CD4-positive, alpha-beta T cell treated with Interferon gamma for 1 hour (primary cell): ENCODE measurements around the gene DDX19B.
"Not testable (repeated sequence)": the region's sequence is repeated elsewhere in the genome, so short reads cannot be mapped to it uniquely, and the experiment has no call there.

Experiments used
- DNase-seq: peaks from one replicate; pipeline ENCODE4 v3.0.0-alpha.2; 2020

The DDX19B gene

DNA sequence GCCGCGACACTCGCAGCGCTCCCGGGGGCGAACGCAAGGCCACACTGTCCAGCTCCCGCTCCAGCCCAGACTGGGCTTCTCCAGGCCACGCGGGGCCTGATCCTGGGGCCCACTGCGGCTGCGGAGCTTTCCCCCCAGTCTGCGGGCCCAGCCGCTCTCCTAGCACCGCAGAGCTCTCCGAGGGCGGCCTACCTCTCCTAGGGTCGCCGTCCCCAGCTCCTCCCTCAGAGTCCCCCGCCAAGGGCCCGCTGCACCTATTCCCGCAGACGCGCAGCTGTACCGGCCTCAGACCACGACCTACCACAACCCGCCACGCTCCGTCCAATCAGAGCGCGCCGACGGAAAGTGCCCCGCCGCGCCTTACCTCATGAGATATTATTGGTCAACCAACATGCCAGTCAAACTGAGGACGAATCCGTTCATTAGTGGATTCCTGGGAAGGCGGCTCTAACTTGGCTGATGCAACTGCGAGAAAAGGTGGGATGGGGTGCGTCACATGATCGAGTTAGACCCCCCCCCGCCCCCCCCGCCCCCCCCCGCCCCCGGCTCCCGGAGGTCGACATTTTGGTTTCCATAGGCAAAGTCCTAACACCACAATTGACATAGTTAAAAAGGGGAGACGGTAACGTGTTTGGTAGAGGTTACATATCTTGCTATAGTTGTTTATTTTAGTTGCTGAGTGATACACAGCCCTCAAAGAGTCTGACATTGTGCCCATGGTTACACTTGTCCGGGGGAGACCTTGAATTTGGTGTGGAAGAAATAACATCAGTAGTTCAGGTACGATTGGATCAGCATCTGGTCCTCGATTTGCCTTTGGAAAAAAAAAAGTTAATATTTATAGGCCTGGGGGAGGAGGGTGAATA is 9.5 kb upstream of the DDX19B start, which contains the start of gene AARS1:
Gene AARS1 (minus strand): TSS at position 278 of the 866 bp plus-strand sequence. CDS start 6,743 bp downstream, outside the sequence.
- DNase-seq, result peak; percentile 97

DNA sequence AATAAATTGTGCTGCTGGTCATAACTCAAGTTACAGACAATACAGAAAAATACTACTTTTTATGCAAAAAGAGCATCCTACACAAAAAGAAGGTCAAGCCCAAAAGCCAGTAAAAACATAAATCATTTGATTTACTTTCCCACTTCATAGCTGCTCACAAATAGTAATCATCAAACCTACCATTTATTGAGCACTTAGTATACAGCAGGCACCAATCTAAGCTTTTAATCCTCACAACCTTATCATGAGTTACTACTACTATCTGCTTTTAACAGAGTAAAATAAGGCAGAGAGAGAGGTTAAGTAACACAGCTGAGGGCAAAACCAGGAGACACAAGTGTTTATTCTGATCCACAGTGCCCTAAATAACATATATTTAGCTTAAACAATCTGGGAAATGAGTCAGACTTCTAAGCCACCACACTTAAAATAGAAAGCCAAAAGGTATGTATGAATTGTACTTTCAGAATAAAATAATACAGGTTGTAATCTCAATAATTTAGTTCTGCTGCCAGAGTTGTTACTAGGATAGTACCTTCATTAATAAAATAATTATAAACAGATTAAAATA is 8.0 kb upstream of the DDX19B start:
- DNase-seq, result no peak

DNA sequence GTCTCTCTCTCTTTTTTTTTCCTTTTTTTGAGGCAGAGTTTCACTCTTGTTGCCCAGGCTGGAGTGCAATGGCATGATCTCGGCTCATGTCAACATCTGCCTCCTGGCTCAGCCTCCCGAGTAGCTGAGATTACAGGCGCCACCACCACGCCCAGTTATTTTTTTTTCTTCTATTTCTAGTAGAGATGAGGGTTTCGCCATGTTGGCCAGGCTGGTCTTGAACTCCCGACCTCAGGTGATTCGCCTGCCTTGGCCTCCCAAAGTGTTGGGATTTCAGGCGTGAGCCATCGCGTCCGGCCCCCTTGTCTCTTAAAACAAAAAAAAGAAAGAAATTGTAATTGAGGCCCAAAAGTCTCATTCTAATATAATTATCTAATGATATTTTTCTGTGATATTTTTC is 6.8 kb upstream of the DDX19B start:
- DNase-seq, result not testable (repeated sequence)

DNA sequence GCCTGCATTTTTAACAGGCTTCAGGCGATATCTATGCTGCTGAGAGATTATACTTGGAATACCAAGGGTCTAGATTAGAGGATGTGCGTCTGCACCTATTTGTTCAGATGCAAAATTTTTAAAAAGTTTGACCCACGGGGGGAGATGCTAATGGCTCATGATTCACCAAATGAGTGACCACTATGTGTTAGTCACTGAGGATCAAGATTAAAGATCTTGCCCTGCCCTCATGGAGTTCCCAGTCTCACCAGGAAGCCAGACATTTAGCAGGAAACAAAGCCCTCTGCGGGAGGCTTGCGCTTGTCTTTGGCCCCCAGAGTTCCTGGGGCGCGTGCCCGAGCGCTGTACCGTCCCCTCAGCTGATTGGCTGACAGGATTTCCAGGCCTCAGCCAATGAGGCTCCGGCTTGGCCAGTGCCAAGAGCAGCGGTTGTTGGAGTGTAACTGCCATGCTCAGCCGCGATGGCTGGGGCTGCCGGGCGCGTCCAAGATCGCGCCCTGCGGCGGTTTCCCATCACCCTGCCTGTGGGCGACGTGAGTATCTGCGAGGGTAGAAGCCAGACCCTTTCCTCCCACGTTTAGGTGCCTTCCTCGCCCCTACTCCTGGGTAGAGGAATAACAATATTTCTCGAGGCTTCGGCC is 4.5 kb upstream of the DDX19B start:
- DNase-seq, result no peak

DNA sequence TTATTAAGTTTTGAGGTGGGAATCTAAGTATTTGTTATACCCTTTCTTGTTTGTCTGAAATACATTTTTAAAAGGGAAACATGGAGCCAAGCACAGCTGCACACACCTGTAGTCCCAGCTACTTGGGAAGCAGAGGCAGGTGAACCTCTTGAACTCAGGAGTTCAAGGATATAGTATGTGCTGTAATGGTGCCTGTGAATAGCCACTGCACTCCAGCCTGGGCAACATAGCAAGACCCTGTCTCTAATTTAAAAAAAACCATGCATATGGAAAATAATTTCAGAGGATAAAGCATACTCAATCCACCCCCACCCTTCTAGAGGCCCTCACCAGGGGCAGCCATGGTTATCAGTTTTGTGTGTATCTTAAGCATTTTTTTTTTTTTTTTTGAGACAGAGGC is 3.4 kb upstream of the DDX19B start:
- DNase-seq, result no peak

DNA sequence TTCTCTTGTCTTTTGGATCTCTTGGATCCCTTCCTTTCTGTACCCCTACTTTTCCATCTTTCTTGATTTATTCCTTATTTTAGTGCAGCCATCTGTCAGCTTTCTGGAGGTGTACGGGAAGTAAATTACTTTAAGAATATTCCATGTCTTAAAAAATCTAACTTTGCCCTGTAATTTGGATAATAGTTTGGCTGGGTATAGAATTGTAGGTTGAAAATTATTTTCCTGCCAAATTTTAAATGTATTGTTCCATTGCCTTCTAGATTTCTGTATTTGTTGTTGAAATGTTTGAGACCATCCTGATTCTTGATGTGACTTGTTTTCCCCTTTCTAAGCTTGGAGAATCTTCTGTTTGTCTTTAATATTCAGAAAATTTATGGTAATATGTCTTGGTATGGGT is 2.1 kb downstream of the DDX19B start:
- no peak for DNase-seq

DNA sequence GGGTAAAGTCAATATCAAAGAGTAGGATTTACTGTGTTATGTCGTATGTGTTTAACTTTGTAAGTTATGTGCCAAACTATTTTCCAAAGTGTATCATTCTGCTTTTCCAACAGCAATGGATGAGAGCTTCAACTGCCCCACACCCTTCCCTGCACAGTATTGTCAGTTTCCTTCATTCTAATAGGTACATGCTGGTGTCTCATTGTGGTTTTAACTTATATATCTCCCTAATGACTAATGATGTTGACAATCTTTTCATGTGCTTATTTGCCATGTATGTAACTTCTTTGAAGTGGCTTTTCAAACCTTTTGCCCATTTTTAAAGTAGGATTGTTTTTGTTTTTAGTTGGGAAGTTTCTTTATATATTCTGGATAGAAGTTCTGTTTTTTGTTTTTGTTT is 3.8 kb downstream of the DDX19B start:
- DNase-seq, result no peak

DNA sequence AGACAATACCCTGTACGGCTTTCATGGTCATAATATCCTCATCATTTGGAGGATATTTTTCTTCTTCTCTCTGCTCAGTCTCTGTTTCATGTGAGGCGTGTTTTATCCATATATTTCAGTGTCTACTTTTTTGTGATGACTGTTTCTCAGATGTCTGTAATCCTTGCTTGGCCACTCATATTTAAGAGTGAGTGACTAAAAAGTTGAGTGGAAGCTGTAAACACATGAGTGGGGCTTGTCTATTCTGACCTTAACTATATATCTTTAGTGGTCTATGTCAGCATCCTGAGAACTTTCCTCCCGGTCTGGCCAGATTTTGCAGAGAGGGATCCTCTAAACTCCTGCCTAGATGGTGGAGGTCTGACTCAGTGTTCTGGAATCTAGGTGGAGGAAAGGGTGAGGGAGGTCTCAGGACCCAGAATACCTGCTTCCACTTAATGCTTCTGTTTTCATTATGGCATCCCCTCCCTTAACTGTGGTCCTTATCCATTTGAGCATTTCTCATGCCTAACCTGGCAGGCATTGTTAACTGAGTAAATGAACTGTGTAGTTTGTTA is 6.0 kb downstream of the DDX19B start:
- no peak for DNase-seq

DNA sequence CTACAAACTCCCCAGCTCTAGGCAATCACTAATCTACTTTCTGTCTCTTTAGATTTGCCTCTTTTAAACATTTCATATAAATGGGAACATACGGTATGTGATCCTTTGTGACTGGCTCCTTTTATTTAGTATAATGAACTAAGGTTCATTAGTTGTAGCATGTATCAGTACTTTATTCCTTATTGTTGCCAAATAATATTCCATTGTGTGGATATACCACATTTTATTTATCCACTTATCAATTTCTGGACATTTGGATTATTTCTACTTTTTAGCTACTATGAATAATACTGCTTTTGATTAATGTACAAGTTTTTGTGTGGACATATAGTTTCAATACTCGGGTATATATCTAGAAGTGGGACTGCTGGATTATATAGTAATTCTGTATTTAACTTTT is 7.9 kb downstream of the DDX19B start:
- no peak for DNase-seq

DNA sequence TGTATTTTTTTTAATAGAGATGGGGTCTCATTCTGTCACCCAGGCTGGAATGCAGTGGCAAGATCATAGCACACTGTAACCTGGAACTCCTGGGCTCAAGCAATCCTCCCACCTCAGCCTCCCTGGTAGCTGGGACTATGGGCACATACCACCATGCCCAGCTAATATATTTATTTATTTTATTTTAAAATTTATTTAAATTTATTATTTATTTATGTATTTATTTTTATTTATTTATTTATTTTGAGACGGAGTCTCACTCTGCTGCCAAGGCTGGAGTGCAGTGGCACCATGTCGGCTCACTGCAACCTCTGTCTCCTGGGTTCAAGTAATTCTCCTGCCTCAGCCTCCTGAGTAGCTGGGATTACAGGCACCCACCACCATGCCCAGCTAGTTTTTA is 8.7 kb downstream of the DDX19B start:
- not testable (repeated sequence) for DNase-seq

DNA sequence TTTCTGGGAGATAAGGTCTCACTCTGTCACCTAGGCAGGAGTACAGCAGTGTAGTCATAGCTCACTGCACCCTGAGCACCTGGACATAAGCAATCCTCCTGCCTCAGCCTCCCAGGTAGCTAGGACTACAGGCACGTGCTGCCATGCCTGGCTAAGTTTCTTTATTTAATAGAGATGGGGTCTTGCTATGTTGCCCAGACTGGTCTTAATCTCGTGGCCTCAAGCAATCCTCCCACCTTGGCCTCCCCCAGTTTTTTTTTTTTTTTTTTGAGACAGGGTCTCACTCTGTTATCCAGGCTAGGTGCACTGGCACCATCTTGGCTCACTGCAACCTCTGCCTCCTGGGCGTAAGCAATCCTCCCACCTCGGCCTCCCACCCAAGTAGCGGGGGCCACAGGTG is 21.1 kb downstream of the DDX19B start:
- no peak for DNase-seq

DNA sequence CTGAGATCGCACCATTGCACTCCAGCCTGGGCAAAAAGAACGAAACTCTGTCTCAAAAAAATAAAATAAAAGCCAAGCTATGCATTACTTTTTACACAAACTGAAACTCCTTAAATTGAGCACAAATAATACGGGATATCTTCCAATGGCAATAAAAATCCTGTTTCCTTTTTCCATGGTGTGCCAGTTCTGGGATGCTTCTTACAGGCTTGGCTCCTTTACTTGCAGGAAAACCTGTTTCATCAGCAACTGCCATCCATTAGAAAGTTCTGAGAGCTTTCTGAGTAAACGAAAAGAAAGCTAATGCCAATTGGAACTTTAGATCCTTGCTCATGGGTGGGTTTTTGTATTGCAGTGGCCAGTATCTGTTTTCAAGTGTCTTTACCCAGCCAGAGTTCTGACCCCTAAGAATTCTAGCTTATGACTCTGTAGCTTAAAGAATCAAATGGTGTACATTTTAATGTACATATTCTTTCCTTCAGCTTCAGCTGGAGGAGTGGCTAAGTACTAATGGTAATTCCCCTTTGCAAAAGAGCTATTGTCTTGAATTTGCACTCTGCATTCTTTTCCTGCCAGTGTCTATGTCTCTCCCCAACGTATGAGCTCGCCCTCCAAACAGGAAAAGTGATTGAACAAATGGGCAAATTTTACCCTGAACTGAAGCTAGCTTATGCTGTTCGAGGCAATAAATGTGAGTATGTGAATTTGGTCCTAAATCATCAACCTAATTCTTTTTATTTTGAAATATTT is 26.2 kb downstream of the DDX19B start:
- DNase-seq, result no peak

DNA sequence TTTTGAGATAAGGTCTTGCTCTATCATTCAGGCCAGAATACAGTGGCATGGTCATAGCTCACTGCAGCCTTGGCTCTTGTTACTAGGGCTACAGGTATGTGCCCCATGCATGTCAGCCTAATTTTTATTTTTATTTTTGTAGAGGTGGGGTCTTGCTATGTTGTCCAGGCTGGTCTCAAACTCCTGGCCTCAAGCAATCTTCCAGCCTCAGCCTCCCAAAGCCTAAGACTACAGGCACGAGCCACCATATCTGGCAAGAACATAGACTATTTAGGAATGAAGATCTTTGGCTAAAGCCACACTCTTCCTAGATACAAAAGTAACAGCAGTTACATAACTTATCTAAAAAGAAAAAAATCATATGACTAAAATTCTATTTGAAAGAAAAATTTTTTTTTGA is 32.1 kb downstream of the DDX19B start:
- no peak for DNase-seq

DNA sequence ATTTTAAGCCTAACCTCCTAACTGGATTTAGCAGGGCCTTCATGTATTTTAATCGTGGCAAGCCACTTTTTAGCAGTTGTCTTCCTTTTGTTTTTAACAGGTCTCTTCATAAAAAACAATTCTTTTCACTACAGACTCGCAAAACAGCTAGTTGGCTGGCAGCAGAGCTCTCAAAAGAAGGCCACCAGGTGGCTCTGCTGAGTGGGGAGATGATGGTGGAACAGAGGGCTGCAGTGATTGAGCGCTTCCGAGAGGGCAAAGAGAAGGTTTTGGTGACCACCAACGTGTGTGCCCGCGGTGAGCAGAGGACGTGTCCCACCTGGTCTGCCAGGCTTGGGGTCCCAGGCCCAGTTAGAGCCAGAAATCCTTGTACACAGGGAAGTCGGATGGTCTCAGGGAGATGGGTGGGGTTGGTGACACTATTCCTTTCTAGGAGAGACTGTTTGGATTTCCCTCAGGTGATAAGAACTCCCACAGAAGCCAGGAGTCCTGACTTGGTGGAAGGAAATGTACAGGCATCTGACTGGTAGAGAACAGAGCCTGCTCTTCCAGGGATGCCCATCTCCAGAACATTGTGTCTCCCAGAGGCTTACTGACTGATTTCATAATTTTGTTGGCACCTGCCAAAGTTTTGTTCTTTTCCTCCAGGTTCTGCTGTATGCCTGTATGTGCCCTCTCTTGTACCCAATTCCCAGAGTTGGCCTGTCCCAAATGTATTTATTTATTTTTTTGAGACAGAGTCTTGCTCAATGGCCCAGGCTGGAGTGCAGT is 32.8 kb downstream of the DDX19B start:
- DNase-seq, result no peak

DNA sequence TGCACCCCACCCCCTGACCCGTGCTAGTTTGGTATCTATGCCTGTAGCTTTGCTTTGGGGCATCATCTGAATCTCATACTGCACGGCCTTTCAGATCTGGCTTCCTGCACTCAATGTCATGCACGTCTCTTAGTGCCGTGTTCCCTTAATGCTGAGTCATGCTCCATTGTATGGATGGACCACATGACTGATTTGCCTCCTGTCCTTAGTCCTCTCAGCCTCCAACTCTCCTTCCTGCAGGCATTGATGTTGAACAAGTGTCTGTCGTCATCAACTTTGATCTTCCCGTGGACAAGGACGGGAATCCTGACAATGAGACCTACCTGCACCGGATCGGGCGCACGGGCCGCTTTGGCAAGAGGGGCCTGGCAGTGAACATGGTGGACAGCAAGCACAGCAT is 33.7 kb downstream of the DDX19B start:
- not testable (repeated sequence) for DNase-seq

DNA sequence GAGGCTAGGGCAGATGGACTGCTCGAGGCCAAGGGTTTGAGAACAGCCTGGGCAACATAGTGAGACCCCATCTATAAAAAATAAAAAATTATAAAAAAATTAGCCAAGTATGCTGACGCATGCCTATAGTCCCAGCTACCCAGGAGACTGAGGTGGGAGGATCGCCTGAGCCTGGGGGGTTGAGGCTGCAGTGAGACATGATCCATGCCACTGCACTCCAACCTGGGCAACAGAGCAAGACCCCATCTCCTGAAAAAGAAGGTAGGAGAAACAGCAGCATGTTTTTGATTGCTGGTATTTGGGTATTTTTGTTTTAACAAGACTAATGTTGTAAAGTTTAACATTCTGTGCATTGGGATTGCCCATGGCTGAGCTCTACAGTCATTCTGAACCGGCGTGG is 38.8 kb downstream of the DDX19B start:
- no peak for DNase-seq

DNA sequence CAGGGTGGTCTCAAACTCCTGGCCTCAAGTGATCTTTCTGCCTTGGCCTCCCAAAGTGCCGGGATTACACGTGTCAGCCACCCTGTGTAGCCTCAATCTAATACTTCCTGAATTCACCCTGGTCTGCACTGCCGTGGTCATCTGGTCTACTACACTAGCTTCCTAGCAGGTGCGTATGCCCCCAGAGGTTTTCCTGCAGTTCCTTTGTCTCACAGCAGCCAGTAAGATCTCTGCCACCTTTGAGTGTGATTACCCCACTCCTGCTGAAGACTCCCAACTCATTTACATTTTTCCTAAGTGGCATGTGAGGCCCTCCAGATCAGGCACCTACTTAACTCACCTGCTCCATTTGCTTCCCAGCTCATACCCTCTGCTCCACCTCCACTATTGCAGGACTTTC is 42.6 kb downstream of the DDX19B start:
- DNase-seq, result no peak

DNA sequence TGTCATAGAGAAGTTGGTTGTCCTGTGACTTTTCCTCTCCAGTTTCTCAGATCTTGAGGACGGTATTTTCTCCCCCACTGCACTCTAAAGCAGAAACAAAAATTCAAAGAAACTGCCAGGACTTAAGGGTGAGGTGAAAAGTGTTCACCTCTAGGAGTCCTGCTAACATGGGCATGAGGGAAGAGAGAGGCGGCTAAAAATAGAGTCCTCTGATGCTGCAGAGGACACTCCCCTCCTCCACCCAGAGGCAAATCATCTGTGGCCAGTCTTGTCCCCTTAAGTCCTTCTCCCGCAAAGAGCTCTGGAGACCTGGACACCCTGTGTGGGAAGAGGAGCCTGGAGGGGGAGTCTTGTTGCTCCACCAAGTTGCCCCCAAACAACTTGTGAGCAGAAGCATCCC is 43.0 kb downstream of the DDX19B start:
- DNase-seq, result no peak

DNA sequence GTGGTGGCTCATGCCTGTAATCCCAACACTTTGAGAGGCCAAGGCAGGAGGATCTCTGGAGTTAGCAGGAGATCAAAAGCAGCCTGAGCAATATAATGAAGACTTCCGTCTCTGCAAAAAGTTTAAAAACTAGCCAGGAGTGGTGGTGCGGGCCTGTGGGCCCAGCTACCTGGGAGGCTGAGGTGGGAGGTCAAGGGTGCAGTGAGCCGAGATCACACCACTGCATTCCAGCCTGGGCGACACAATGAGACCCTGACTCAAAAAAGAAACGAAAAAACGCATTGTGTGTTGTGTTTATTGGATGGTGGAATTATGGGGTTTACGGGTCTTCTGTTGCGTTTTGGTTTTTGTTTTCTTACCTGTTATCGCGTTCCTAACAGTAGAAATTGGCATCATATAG is 46.9 kb downstream of the DDX19B start:
- no peak for DNase-seq

DNA sequence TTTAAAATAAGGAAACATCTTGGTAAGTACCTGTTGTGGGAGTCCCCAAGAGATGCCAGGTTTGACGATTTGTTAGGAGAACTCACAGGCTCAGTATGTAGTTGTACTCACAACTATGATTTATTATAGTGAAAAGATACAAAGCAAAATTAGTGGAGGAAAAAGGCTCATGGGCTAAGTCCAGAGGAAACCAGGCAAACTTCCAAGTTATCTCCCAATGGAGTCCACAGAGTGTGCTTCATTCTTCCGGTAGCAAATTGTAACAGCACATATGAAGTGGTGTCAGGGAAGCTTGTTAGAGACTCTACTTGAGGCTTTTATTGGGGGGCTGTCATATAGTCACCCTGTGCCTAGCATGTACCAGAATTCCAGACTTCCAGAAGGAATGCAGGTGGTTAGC is 50.0 kb downstream of the DDX19B start:
- DNase-seq, result no peak

DNA sequence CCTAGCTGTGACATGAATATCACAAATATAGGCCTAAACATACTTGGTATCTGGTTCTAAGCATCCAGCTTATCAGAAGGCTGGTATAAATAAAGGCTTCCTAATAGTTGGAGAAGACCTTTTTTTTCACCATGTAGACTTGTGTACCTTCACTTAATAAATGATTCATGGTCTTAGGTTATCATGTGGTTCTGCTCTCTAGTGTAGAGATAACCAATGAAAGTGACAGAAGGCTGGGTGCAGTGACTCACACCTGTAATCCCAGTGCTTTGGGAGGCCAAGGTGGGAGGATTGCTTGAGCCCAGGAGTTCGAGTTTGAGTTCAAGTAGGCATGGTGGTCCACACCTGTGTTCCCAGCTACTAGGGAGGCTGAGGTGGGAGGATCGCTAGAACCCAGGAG is 50.8 kb downstream of the DDX19B start:
- DNase-seq, result no peak

DNA sequence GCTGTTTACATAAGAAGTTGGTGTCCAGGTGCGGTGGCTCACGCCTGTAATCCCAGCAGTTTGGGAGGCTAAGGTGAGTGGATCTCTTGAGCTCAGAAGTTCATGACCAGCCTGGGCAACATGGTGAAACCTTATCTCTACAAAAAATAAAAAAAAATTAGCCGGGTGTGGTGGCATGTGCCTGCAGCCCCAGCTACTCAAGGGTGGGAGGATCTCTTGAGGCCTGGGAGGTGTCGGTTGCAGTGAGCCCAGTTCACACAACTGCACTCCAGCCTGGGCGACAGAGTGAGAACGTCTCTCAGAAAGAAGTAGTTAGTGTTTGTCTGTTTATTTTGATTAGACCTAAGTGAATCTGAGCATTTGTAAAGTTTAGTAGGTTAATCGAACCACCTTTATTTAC is 60.6 kb downstream of the DDX19B start:
- DNase-seq, result no peak
